Parathyroid adenoma (tissue), 2 donors: Measurements from ENCODE around the gene CES3.

ENCODE experiments used
- H2AFZ ChIP-seq: fragments of 300-600 bp; sonication (generic); one replicate; pipeline ENCODE4 v1.7.0; 2017; ENCODE audit warnings: antibody characterized with exemption, mild to moderate bottlenecking
- H3K27ac ChIP-seq: fragments of 300-600 bp; sonication (generic); one replicate; pipeline ENCODE4 v1.7.0; 2017
- H3K27me3 ChIP-seq: fragments of 300-600 bp; sonication (generic); one replicate; pipeline ENCODE4 v1.7.0; 2017; ENCODE audit warnings: low read length; ENCODE audit not compliant: control insufficient read depth, insufficient read depth
- H3K36me3 ChIP-seq: fragments of 300-600 bp; sonication (generic); one replicate; pipeline ENCODE4 v1.7.0; 2017; ENCODE audit warnings: low read length; ENCODE audit not compliant: control insufficient read depth, insufficient read depth
- H3K4me1 ChIP-seq: fragments of 300-600 bp; sonication (generic); one replicate; pipeline ENCODE4 v1.7.0; 2017; ENCODE audit warnings: control low read depth
- H3K4me2 ChIP-seq: fragments of 300-600 bp; sonication (generic); one replicate; pipeline ENCODE4 v1.7.0; 2017; ENCODE audit warnings: low read length
- H3K4me3 ChIP-seq: fragments of 300-600 bp; sonication (generic); one replicate; pipeline ENCODE4 v1.7.0; 2017; ENCODE audit warnings: low read depth, low read length
- H3K79me2 ChIP-seq: fragments of 300-600 bp; sonication (generic); one replicate; pipeline ENCODE4 v1.7.0; 2017; ENCODE audit warnings: control low read depth
- H3K9ac ChIP-seq: fragments of 300-600 bp; sonication (generic); one replicate; pipeline ENCODE4 v1.7.0; 2017; ENCODE audit warnings: mild to moderate bottlenecking
- H3K9me3 ChIP-seq: fragments of 300-600 bp; sonication (generic); one replicate; pipeline ENCODE4 v1.7.0; 2017; ENCODE audit warnings: low read length; ENCODE audit not compliant: control insufficient read depth
- TF ChIP-seq, protein P1 (sequence below): fragments of 300-600 bp; sonication (generic); IDR thresholded peaks from one replicate; pipeline ENCODE4 v1.7.0; 2017; ENCODE audit warnings: antibody characterized with exemption, mild to moderate bottlenecking
- donor health status: primary hyperparathyroidism.

The CES3 gene

DNA sequence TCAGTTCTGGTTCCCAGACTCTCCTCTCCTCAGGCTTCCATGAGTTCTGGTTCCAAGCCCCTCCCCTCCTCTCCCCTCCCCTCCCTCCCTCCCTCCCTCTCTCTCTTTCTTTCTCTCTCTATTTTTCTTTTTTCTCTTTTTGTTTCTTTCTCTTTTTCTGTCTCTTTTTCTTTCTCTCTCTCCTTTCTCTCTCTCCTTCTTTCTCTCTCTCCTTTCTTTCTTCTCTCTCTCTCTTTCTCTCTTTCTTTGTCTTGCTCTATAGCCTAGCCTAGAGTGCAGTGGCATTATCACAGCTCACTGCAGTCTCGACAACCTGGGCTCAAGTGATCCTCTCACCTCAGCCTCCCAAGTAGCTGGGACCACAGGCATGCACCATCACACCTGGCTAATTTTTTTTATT, 796 bp upstream of the CES3 start:
- H3K4me2 ChIP-seq: no peak overlapping the region
- no peak overlapping the region for H3K4me3 ChIP-seq
- H3K9ac ChIP-seq: no peak overlapping the region
- no peak overlapping the region for H3K27ac ChIP-seq
- H3K36me3 ChIP-seq: no peaks in the 10 kb centered on the region
- no peaks in the 10 kb centered on the region for H3K9me3 ChIP-seq
- H3K79me2 ChIP-seq: no peaks in the 10 kb centered on the region
- H3K27me3 ChIP-seq: no peaks in the 10 kb centered on the region
- TF ChIP-seq, protein P1, sequence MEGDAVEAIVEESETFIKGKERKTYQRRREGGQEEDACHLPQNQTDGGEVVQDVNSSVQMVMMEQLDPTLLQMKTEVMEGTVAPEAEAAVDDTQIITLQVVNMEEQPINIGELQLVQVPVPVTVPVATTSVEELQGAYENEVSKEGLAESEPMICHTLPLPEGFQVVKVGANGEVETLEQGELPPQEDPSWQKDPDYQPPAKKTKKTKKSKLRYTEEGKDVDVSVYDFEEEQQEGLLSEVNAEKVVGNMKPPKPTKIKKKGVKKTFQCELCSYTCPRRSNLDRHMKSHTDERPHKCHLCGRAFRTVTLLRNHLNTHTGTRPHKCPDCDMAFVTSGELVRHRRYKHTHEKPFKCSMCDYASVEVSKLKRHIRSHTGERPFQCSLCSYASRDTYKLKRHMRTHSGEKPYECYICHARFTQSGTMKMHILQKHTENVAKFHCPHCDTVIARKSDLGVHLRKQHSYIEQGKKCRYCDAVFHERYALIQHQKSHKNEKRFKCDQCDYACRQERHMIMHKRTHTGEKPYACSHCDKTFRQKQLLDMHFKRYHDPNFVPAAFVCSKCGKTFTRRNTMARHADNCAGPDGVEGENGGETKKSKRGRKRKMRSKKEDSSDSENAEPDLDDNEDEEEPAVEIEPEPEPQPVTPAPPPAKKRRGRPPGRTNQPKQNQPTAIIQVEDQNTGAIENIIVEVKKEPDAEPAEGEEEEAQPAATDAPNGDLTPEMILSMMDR: no peak
- no peaks in the 10 kb centered on the region for H3K4me1 ChIP-seq
- no peak overlapping the region for H2AFZ ChIP-seq

DNA sequence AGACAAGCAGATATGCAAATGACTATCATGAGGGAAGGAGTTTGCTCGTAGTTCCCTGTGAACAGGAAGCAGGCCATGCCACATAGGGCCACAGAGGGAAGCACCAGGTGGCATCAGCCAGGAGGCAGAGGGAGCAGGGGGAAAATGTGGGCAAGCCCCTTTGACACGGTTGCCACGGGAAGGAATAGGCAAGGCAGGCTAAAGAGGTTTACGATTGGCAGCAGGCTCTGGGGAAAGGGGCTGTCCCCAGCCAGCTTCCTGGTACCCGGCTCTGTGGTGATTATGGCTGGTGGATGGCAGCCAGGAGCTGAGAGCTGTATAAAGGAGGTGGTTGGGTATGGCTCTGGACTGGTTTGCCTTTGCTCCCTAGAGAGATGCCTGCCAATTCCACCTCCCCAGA, 848 bp downstream of the CES3 start:
- Histone ChIP-seq H3K79me2 (no peaks in the 10 kb centered on the region), H3K9ac (no peak overlapping the region), H3K36me3 (no peaks in the 10 kb centered on the region), H3K4me3 (no peak overlapping the region), H3K9me3 (no peaks in the 10 kb centered on the region), H3K4me1 (no peaks in the 10 kb centered on the region), H3K27me3 (no peaks in the 10 kb centered on the region), H2AFZ (no peak overlapping the region), H3K4me2 (no peak overlapping the region), H3K27ac (no peak overlapping the region)
- TF ChIP-seq, protein P1: no peak

DNA sequence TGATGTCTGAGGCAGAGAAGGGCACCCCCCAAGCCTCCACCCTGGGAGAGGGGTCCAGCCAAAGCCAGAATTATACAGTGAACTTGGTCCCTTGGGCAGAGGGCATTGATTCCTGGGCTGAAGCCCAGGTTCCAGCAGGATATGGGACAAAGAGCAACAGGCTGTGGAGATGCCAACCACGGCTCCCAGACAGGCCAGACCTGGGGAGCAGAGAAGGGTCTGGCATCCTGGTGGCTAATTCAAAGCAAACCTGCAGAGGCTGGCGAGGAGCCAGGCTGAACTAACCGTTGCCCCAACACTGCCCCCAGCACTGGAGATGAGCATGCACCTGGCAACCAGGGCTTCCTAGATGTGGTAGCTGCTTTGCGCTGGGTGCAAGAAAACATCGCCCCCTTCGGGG, 3.0 kb downstream of the CES3 start:
- no peaks in the 10 kb centered on the region for H3K36me3 ChIP-seq
- H3K9ac ChIP-seq: no peak overlapping the region
- H3K4me2 ChIP-seq: no peak overlapping the region
- H3K4me3 ChIP-seq: no peak overlapping the region
- H3K27me3 ChIP-seq: no peaks in the 10 kb centered on the region
- H3K27ac ChIP-seq: no peak overlapping the region
- TF ChIP-seq, protein P1: no peak
- H3K79me2 ChIP-seq: no peaks in the 10 kb centered on the region
- no peak overlapping the region for H2AFZ ChIP-seq
- no peaks in the 10 kb centered on the region for H3K9me3 ChIP-seq
- no peaks in the 10 kb centered on the region for H3K4me1 ChIP-seq

DNA sequence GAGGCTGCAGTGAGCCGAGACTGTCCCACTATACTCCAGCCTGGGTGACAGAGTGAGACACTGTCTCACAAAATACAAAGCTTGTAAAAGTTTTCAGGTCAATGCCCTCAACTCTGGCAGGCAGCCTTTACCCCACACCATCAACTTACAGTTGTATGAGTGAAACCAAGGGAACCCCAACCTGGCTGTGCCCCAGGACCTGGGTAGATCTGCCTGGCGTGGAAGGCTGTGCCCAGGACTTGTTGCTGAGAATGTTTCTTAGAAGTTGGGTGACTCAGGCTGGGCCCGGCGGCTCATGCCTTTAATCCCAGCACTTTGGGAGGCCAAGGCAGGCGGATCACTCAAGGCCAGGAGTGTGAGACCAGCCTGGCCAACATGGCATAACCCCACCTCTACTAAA, 7.8 kb downstream of the CES3 start:
- H3K4me1 ChIP-seq: no peaks in the 10 kb centered on the region
- no peak overlapping the region for H2AFZ ChIP-seq
- H3K36me3 ChIP-seq: no peaks in the 10 kb centered on the region
- no peaks in the 10 kb centered on the region for H3K79me2 ChIP-seq
- no peak overlapping the region for H3K9ac ChIP-seq
- H3K4me3 ChIP-seq: no peak overlapping the region
- H3K27ac ChIP-seq: no peak overlapping the region
- H3K4me2 ChIP-seq: no peak overlapping the region
- TF ChIP-seq, protein P1: no peak
- H3K27me3 ChIP-seq: no peaks in the 10 kb centered on the region
- no peaks in the 10 kb centered on the region for H3K9me3 ChIP-seq

DNA sequence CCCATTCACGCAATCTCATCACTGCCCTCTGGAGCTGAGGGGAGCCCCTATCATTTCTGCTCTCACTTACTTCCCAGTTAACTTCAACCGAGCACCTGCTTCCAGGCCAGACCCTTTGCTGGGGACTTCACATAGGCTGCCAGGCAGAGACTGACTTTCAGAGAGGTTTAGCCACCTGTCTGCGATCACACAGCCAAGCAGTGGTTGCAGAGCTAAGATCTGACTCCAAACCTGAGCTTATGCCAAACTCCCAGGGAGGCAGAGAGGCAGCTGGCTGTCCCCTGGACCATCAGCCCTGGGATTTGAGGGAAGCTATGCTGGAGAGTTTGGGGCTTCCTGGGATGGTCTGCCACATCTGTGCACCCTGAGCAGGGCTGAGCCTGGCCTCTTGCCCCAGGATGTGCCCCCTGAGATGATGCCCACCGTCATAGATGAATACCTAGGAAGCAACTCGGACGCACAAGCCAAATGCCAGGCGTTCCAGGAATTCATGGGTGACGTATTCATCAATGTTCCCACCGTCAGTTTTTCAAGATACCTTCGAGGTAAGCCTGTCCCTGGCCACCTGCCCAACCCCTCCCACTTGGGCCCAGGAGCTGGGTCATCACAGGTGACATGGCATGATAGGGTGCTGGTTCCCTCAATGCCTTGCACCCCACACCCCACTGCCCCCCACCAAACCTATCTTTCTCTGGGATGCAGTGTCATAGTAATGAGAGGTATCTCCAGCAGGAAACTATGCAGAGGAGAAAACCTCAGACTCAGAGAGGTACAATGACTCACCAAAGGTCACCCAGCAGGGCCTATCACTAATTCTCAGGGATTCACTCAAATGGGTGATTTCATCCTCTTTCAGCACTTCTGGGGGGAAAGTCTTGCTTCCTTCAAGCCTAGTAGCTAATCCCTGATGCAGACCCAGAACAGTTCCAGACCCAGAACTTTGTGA, 10.0 kb downstream of the CES3 start:
- no peaks in the 10 kb centered on the region for H3K36me3 ChIP-seq
- no peak overlapping the region for H3K4me3 ChIP-seq
- H3K4me2 ChIP-seq: no peak overlapping the region
- H3K4me1 ChIP-seq: no peaks in the 10 kb centered on the region
- no peak overlapping the region for H2AFZ ChIP-seq
- TF ChIP-seq, protein P1: no peak
- H3K79me2 ChIP-seq: no peaks in the 10 kb centered on the region
- H3K9me3 ChIP-seq: no peaks in the 10 kb centered on the region
- H3K27me3 ChIP-seq: no peaks in the 10 kb centered on the region
- no peak overlapping the region for H3K9ac ChIP-seq
- H3K27ac ChIP-seq: no peak overlapping the region
